NT2/D1 (cell line): ENCODE data around the gene ANKFN1.

Experiments
- YY1 ChIP-seq: IDR thresholded peaks from 2 replicates; pipeline ENCODE4 v1.6.1; 2011; ENCODE audit not compliant: insufficient read length, insufficient read depth
- ZNF274 ChIP-seq: IDR thresholded peaks from 2 replicates; pipeline ENCODE4 v1.6.1; 2011; ENCODE audit warnings: mild to moderate bottlenecking, low read depth, low read length

GRCh38 chr17:56488800-56489199 is 335.5 kb downstream of the ANKFN1 start:
- no peak for TF ChIP-seq ZNF274
- no peak for TF ChIP-seq YY1
